K562 (cell line): ENCODE data around the gene KLK7. TPM values are rescaled to one million over a fixed set of nuclear protein-coding genes. Genes with fewer than 3 reads are reported as not detected.

Experiments
- ATF4 ChIP-seq: fragments of 450-650 bp; formaldehyde crosslinking; IDR thresholded peaks from 2 replicates; pipeline ENCODE4 v1.4.0; 2022; ENCODE audit warnings: mild to moderate bottlenecking, moderate library complexity
- GTF2B ChIP-seq: IDR thresholded peaks from 2 replicates; pipeline ENCODE4 v1.6.1; 2011; ENCODE audit not compliant: insufficient read length; ENCODE audit errors: extremely low read depth
- MGA ChIP-seq: fragments of 450-650 bp; IDR thresholded peaks from 2 replicates; pipeline ENCODE4 v1.6.1; 2016; ENCODE audit warnings: mild to moderate bottlenecking, moderate library complexity
- PPARD ChIP-seq: fragments of 250-450 bp; sonication (Bioruptor Pico); IDR thresholded peaks from 2 replicates; pipeline ENCODE4 v1.8.0; 2022; ENCODE audit warnings: inconsistent platforms, mild to moderate bottlenecking, moderate library complexity
- ZNF318 ChIP-seq, 2 experiments: fragments of 450-650 bp; IDR thresholded peaks; 2 replicates each; pipeline ENCODE4 v1.6.1; 2016; ENCODE audit warnings: mild to moderate bottlenecking in 2 of 2, borderline replicate concordance in 1 of 2, low read depth in 1 of 2, moderate library complexity in 1 of 2
- polyA plus RNA-seq, 8 experiments: library from polyadenylated mRNA; depleted of rRNA in 4 of 8; stranded (reverse) in 5 of 8; unstranded in 3 of 8; fragments of >200 nt; fragmentation: Nextera tagmentation in 2 of 8; fragmentation: Illumina TruSeq in 1 of 8; extraction: Ambion mirVana in 2 of 8; extraction: Trizol in 1 of 8; gene quantifications; 2 replicates each; pipeline versions ENCODE4 v1.2.1 to v1.2.3, GENCODE V29; 2011 to 2014; ENCODE audit warnings: inconsistent platforms in 1 of 8, missing spikeins in 1 of 8
- total RNA-seq, 7 experiments: library from RNA; depleted of rRNA in 6 of 7; stranded (reverse); fragments of >200 nt in 6 of 7; fragmentation: Illumina TruSeq in 2 of 7; extraction: Trizol in 2 of 7; gene quantifications; 2 replicates each; pipeline versions ENCODE4 v1.2.1 to v1.2.3, GENCODE V29; 2011 to 2021; ENCODE audit warnings: low replicate concordance in 1 of 7

Gene KLK7
- total and polyA plus RNA-seq, 9 of the 15 experiments (the other 6 are each of a cell fraction or from before 2014, with no cell fraction given), result 0.03 TPM; not detected in 8

GRCh38 chr19:50963381-50963780 lies 20.3 kb downstream of the KLK7 start (continued):
- TF ChIP-seq MGA, result no peak
- TF ChIP-seq PPARD (CRISPR knock-in tag), result no peak
- no peak for TF ChIP-seq ATF4 (CRISPR knock-in tag)
- no peak for TF ChIP-seq ZNF318 (IDR thresholded peaks at IDR 0.05; ENCODE audit: borderline replicate concordance in 1 of 2, low read depth in 1 of 2)
- TF ChIP-seq GTF2B, result no peak
